Fibroblast of pulmonary artery (primary cell): Measurements from ENCODE around the gene SPEG.

Experiments used
- DNase-seq: peaks from one replicate; pipeline ENCODE4 v3.0.0-alpha.2; 2010; ENCODE audit warnings: low read depth
- H3K4me3 ChIP-seq: replicated peaks from 2 replicates; pipeline ENCODE4 v1.5.1; 2011; ENCODE audit warnings: low read depth, mild to moderate bottlenecking, control low read depth, low read length, moderate library complexity
- TF ChIP-seq, protein P1 (sequence below): IDR thresholded peaks from 2 replicates; pipeline ENCODE4 v1.5.1; 2011; ENCODE audit warnings: mild to moderate bottlenecking, control low read depth, low read length, inconsistent platforms; ENCODE audit errors: missing control alignments

SPEG gene

DNA sequence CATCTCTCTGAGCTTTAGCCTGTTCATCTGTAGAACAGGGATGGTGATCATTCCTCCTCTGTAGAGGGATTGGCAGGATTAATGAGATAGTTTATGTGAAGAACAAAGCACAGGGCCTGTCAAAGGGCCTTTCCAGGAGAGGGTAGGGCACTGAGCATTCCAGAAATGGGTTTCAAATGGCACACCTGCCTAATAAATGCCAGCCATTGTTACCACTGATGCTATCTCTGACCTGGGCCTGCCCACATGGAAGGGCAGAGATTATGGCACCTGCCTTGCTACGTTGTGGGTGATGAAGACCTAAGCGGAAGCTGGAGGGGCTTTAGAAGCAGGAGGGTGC is 33.1 kb downstream of the SPEG start:
- TF ChIP-seq, protein P1, sequence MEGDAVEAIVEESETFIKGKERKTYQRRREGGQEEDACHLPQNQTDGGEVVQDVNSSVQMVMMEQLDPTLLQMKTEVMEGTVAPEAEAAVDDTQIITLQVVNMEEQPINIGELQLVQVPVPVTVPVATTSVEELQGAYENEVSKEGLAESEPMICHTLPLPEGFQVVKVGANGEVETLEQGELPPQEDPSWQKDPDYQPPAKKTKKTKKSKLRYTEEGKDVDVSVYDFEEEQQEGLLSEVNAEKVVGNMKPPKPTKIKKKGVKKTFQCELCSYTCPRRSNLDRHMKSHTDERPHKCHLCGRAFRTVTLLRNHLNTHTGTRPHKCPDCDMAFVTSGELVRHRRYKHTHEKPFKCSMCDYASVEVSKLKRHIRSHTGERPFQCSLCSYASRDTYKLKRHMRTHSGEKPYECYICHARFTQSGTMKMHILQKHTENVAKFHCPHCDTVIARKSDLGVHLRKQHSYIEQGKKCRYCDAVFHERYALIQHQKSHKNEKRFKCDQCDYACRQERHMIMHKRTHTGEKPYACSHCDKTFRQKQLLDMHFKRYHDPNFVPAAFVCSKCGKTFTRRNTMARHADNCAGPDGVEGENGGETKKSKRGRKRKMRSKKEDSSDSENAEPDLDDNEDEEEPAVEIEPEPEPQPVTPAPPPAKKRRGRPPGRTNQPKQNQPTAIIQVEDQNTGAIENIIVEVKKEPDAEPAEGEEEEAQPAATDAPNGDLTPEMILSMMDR = no peak
- no peak for DNase-seq
- no peak overlapping the region for H3K4me3 ChIP-seq

DNA sequence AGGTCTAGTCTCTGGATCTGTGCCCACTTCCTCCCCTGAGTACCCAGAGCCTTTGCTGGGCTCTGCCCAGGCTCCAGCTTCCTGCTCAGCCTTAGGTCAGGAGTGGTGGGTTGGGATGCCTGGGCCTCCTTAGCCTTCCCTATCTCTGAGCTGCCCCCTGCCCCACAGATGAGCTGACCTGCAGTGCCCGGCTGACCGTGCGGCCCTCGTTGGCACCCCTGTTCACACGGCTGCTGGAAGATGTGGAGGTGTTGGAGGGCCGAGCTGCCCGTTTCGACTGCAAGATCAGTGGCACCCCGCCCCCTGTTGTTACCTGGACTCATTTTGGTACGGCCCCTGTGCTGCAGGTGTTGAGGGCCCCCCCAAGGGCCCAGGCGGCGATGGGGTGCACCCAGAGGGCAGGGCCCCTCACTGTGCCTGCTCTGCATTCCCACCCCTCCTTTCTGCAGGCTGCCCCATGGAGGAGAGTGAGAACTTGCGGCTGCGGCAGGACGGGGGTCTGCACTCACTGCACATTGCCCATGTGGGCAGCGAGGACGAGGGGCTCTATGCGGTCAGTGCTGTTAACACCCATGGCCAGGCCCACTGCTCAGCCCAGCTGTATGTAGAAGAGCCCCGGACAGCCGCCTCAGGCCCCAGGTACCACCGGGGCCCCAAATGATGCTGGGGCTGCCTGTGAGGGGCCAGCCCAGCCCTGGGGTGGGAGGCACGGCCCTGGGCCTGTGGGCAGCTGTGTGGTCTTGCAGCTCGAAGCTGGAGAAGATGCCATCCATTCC is 34.0 kb downstream of the SPEG start:
- no peak overlapping the region for H3K4me3 ChIP-seq
- DNase-seq = no peak
- TF ChIP-seq, protein P1 = no peak

- H3K4me3 ChIP-seq = no peak overlapping the region
Measured at GRCh38 chr2:219469186-219469724, 34.6 kb downstream of the SPEG start.

GRCh38 chr2:219470429-219470828 is 35.8 kb downstream of the SPEG start:
- no peak overlapping the region for H3K4me3 ChIP-seq
- no peak for DNase-seq
- TF ChIP-seq, protein P1 = no peak

More at GRCh38 chr2:219469186-219469724, 34.6 kb downstream of the SPEG start:
- TF ChIP-seq, protein P1 = no peak
- DNase-seq = peak; percentile 53

DNA sequence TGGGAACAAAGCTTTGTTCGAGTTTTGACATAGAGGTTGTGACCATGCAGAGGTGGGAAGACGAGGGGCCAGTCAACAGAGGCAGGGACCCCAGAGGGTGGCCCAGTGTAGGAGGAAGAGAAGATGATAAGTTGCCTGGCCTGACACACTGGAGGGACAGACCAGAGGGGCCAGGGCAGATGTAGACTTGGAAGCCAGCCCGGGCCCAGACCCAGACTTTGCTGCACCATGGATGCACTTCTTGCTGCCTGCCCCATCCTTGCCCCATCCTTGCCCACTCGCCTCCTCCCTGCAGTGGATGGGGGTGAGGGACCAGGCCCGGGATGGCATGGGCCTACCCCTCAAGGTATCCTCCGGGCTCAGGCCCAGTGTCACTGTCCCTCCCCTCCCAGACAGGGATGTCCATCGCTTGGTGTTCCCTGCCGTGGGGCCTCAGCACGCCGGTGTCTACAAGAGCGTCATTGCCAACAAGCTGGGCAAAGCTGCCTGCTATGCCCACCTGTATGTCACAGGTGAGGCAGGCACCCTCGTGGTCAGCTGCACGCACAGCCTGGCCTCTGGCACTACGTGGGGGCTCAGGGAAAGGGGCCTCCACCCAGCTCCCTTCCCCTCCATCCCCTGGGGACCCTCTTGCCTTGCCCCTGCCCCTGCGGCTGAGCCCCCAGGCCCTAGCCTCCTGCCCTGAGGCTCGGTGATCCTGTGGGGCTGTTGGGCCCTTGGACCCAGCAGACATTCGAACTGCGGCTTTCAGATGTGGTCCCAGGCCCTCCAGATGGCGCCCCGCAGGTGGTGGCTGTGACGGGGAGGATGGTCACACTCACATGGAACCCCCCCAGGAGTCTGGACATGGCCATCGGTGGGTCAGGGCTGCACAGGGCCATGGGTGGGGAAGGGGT is 37.1 kb downstream of the SPEG start:
- H3K4me3 ChIP-seq = no peak overlapping the region

DNA sequence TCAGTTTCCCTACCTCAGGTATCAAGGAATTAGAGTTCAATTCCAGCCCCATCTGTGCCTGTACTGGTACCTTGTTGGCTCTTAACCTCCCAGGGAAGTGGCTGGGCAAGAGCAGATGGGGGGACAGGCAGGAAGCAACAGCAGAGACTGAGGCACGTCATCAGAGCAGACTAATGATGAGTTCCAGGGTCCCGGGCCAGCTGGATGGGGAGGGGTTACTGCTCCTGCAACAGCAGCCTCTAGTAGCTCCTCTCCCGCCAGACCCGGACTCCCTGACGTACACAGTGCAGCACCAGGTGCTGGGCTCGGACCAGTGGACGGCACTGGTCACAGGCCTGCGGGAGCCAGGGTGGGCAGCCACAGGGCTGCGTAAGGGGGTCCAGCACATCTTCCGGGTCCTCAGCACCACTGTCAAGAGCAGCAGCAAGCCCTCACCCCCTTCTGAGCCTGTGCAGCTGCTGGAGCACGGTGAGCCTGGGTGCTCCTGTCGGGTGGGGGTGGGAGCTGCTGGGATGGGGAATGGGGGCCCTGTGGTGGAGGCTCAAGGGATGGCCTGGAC is 38.1 kb downstream of the SPEG start:
- no peak for DNase-seq
- no peak overlapping the region for H3K4me3 ChIP-seq
- TF ChIP-seq, protein P1 = no peak

More for the DNA sequence above, 37.1 kb downstream of the SPEG start:
- no peak for DNase-seq
- TF ChIP-seq, protein P1 = no peak
